WTC11 (cell line): ENCODE measurements around the gene TPBGL. TPM values are rescaled to one million over a fixed set of nuclear protein-coding genes. Genes with fewer than 3 reads are reported as not detected.

Experiments
- ATAC-seq: fragments of 200-7000 bp; cut with Tn5 transposase; 2 replicates; pipeline ENCODE4 v1.10.0; 2021; ENCODE audit warnings: mild to moderate bottlenecking, moderate library complexity
- CTCF ChIA-PET: fragments of 300-600 bp; sonication (Branson Sonifier 250); formaldehyde crosslinking; loops from one replicate; lab custom pipeline; 2021; ENCODE audit warnings: antibody characterized with exemption; lab: Charles Lee
- POLR2A ChIA-PET: fragments of 350-600 bp; sonication (Branson Sonifier 250); formaldehyde crosslinking; loops from one replicate; lab custom pipeline; 2021; ENCODE audit warnings: antibody characterized with exemption; lab: Charles Lee
- DNase-seq: peaks from one replicate; pipeline ENCODE4 v3.0.0; 2021; ENCODE audit warnings: low spot score
- H3K27ac Mint-ChIP-seq: 2 replicates; pipeline ENCODE4 v1.8.0; 2021; ENCODE audit warnings: mixed read lengths
- H3K27me3 Mint-ChIP-seq: 2 replicates; pipeline ENCODE4 v1.8.0; 2021; ENCODE audit warnings: low read depth, mild to moderate bottlenecking, moderate library complexity, mixed read lengths
- H3K36me3 Mint-ChIP-seq: 2 replicates; pipeline ENCODE4 v1.8.0; 2021; ENCODE audit warnings: mixed read lengths
- H3K4me1 Mint-ChIP-seq: 2 replicates; pipeline ENCODE4 v1.8.0; 2022; ENCODE audit warnings: mixed read lengths
- H3K4me3 Mint-ChIP-seq: 2 replicates; pipeline ENCODE4 v1.8.0; 2021; ENCODE audit warnings: mild to moderate bottlenecking, moderate library complexity, mixed read lengths
- H3K9me3 Mint-ChIP-seq: 2 replicates; pipeline ENCODE4 v1.8.0; 2021; ENCODE audit warnings: mixed read lengths
- CDX4 ChIP-seq: fragments of 250-450 bp; sonication (Bioruptor Pico); IDR thresholded peaks from 2 replicates; pipeline ENCODE4 v1.9.0; 2021; ENCODE audit warnings: moderate library complexity, mild to moderate bottlenecking, inconsistent platforms, borderline replicate concordance
- CTCF ChIP-seq: fragments of 200-600 bp; IDR thresholded peaks from 2 replicates; pipeline ENCODE4 v1.8.0; 2022; ENCODE audit warnings: antibody characterized with exemption
- FOXP1 ChIP-seq: sonication (generic); formaldehyde crosslinking; IDR thresholded peaks from 2 replicates; pipeline ENCODE4 v1.8.0; 2022; ENCODE audit warnings: missing genetic modification reagents, mild to moderate bottlenecking, moderate library complexity, borderline replicate concordance
- HMGA2 ChIP-seq: fragments of 250-450 bp; sonication (Bioruptor Pico); IDR thresholded peaks from 2 replicates; pipeline ENCODE4 v1.4.0; 2021; ENCODE audit warnings: mild to moderate bottlenecking, moderate library complexity
- IRF2 ChIP-seq: sonication (generic); formaldehyde crosslinking; IDR thresholded peaks from 2 replicates; pipeline ENCODE4 v1.8.0; 2022; ENCODE audit warnings: low read depth, missing genetic modification reagents, borderline replicate concordance
- MAX ChIP-seq: sonication (generic); formaldehyde crosslinking; IDR thresholded peaks from 2 replicates; pipeline ENCODE4 v1.8.0; 2022; ENCODE audit warnings: mild to moderate bottlenecking, missing genetic modification reagents
- NFE2L1 ChIP-seq: sonication (generic); formaldehyde crosslinking; IDR thresholded peaks from 2 replicates; pipeline ENCODE4 v1.8.1; 2023; ENCODE audit warnings: missing genetic modification reagents
- NR1H2 ChIP-seq: sonication (generic); formaldehyde crosslinking; IDR thresholded peaks from 2 replicates; pipeline ENCODE4 v1.9.0; 2021; ENCODE audit warnings: mild to moderate bottlenecking, moderate library complexity, missing genetic modification reagents
- SMAD3 ChIP-seq: sonication (generic); formaldehyde crosslinking; IDR thresholded peaks from 2 replicates; pipeline ENCODE4 v1.8.0; 2022; ENCODE audit warnings: missing genetic modification reagents, mild to moderate bottlenecking, borderline replicate concordance
- SP1 ChIP-seq: sonication (generic); formaldehyde crosslinking; conservative IDR thresholded peaks from 2 replicates; pipeline ENCODE4 v1.8.1; 2022; ENCODE audit warnings: missing genetic modification reagents
- TP53 ChIP-seq: sonication (generic); formaldehyde crosslinking; IDR thresholded peaks from 2 replicates; pipeline ENCODE4 v1.8.1; 2023; ENCODE audit warnings: mild to moderate bottlenecking, missing genetic modification reagents
- ZBTB21 ChIP-seq: sonication (generic); formaldehyde crosslinking; IDR thresholded peaks from 2 replicates; pipeline ENCODE4 v1.8.1; 2023; ENCODE audit warnings: mild to moderate bottlenecking, missing genetic modification reagents, borderline replicate concordance
- ZNF232 ChIP-seq: sonication (generic); formaldehyde crosslinking; IDR thresholded peaks from 2 replicates; pipeline ENCODE4 v1.8.0; 2022; ENCODE audit warnings: mild to moderate bottlenecking, missing genetic modification reagents
- ZNF416 ChIP-seq: fragments of 250-450 bp; sonication (Bioruptor Pico); IDR thresholded peaks from 2 replicates; pipeline ENCODE4 v1.9.0; 2021; ENCODE audit warnings: mild to moderate bottlenecking, inconsistent platforms
- ZNF512 ChIP-seq: sonication (generic); formaldehyde crosslinking; IDR thresholded peaks from 2 replicates; pipeline ENCODE4 v1.8.1; 2022; ENCODE audit warnings: missing genetic modification reagents, borderline replicate concordance
- total RNA-seq: library from RNA; stranded (reverse); gene quantifications from 3 replicates; pipeline ENCODE4 v1.2.3, GENCODE V29; 2021
- TF ChIP-seq, protein P1 (sequence below): sonication (generic); formaldehyde crosslinking; IDR thresholded peaks from 2 replicates; pipeline ENCODE4 v1.8.0; 2022; ENCODE audit warnings: missing genetic modification reagents
- TF ChIP-seq, protein P2 (sequence below): sonication (generic); formaldehyde crosslinking; conservative IDR thresholded peaks from 2 replicates; pipeline ENCODE4 v1.8.1; 2023; ENCODE audit warnings: mild to moderate bottlenecking, low read depth, missing genetic modification reagents, moderate library complexity
- TF ChIP-seq, protein P3 (sequence below): sonication (generic); formaldehyde crosslinking; IDR thresholded peaks from 2 replicates; pipeline ENCODE4 v1.8.0; 2022; ENCODE audit warnings: mild to moderate bottlenecking, missing genetic modification reagents
- TF ChIP-seq, protein P4 (sequence below): sonication (generic); formaldehyde crosslinking; IDR thresholded peaks from 2 replicates; pipeline ENCODE4 v1.8.0; 2022; ENCODE audit warnings: mild to moderate bottlenecking, missing genetic modification reagents

The TPBGL gene
- total RNA-seq, 1 experiment from 2014 or later, result 0.37 TPM

DNA sequence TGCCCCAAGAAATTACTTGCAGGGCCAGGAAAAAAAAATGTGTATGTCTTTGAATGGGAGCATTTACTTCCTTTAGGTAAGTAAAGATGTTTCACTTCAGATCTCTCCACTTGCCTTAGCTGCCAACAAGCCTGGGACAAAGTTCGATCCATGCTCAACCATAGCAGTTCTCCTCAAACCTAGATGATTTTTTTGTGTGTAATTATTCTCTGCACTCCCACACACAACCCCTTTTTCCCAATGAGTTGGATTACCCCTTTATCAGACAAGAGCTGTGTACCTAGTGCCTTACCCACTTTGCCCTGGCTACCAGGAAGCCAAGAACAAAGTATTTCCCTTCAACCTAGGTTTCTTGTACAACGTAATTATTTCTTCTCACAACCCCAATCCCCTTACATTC is 35.6 kb downstream of the TPBGL start:
- CTCF ChIA-PET, result interaction anchor here (0.8 to 2.2 kb wide), 10 partner anchors 13 to 256 kb away, joined by 3 to 14 read pairs (median 3); no protein-coding TSS in a partner anchor
- Mint-ChIP-seq H3K27ac (peak overlapping the region; percentile 90), H3K36me3 (peaks cover 45% of the 10 kb centered on the region), H3K4me1 (peaks cover 32% of the 10 kb centered on the region), H3K4me3 (no peak overlapping the region), H3K27me3 (no peaks in the 10 kb centered on the region), H3K9me3 (no peaks in the 10 kb centered on the region)
- DNase-seq, result no peak
- ATAC-seq, result no peak
- POLR2A ChIA-PET, result interaction anchor here (0.8 kb wide), 1 partner anchor 28 kb away, joined by 3 read pairs; no protein-coding TSS in a partner anchor
- no peak for TF ChIP-seq ZNF512 (CRISPR knock-in tag)
- TF ChIP-seq IRF2 (CRISPR knock-in tag), result no peak
- TF ChIP-seq ZBTB21 (CRISPR knock-in tag), result no peak
- TF ChIP-seq CDX4 (CRISPR knock-in tag), result no peak
- no peak for TF ChIP-seq FOXP1
- no peak for TF ChIP-seq NFE2L1 (CRISPR knock-in tag)
- TF ChIP-seq HMGA2 (CRISPR knock-in tag), result no peak
- TF ChIP-seq SP1, result no peak

DNA sequence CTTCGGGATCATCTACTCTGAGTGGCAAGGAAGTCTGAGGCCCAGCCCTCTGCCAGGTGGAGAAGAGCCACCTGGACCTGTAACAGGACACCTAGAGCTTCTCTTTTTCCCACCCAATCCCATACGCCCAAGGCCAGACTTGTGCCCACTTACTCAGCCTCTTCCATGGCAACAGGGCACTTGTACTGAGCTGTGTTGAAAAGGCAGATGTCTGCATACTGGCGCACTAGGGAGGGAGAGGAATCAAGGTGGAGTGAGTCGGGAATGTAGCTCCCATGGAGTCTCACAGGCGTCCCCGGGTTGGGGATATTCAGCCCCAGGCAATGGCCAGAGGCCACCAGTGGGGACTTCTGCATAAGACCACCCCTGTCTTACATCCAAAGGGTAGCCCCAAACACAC is 36.1 kb downstream of the TPBGL start:
- no peak overlapping the region for H3K4me3 Mint-ChIP-seq
- TF ChIP-seq SMAD3 (CRISPR knock-in tag) (no peak), ZNF512 (CRISPR knock-in tag) (no peak), MAX (no peak), NR1H2 (CRISPR knock-in tag) (no peak), ZNF416 (CRISPR knock-in tag) (no peak), CTCF (no peak), ZNF232 (no peak), TP53 (CRISPR knock-in tag) (no peak)
- TF ChIP-seq, protein P1, sequence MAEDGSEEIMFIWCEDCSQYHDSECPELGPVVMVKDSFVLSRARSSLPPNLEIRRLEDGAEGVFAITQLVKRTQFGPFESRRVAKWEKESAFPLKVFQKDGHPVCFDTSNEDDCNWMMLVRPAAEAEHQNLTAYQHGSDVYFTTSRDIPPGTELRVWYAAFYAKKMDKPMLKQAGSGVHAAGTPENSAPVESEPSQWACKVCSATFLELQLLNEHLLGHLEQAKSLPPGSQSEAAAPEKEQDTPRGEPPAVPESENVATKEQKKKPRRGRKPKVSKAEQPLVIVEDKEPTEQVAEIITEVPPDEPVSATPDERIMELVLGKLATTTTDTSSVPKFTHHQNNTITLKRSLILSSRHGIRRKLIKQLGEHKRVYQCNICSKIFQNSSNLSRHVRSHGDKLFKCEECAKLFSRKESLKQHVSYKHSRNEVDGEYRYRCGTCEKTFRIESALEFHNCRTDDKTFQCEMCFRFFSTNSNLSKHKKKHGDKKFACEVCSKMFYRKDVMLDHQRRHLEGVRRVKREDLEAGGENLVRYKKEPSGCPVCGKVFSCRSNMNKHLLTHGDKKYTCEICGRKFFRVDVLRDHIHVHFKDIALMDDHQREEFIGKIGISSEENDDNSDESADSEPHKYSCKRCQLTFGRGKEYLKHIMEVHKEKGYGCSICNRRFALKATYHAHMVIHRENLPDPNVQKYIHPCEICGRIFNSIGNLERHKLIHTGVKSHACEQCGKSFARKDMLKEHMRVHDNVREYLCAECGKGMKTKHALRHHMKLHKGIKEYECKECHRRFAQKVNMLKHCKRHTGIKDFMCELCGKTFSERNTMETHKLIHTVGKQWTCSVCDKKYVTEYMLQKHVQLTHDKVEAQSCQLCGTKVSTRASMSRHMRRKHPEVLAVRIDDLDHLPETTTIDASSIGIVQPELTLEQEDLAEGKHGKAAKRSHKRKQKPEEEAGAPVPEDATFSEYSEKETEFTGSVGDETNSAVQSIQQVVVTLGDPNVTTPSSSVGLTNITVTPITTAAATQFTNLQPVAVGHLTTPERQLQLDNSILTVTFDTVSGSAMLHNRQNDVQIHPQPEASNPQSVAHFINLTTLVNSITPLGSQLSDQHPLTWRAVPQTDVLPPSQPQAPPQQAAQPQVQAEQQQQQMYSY (CRISPR knock-in tag), result no peak
- TF ChIP-seq, protein P2, sequence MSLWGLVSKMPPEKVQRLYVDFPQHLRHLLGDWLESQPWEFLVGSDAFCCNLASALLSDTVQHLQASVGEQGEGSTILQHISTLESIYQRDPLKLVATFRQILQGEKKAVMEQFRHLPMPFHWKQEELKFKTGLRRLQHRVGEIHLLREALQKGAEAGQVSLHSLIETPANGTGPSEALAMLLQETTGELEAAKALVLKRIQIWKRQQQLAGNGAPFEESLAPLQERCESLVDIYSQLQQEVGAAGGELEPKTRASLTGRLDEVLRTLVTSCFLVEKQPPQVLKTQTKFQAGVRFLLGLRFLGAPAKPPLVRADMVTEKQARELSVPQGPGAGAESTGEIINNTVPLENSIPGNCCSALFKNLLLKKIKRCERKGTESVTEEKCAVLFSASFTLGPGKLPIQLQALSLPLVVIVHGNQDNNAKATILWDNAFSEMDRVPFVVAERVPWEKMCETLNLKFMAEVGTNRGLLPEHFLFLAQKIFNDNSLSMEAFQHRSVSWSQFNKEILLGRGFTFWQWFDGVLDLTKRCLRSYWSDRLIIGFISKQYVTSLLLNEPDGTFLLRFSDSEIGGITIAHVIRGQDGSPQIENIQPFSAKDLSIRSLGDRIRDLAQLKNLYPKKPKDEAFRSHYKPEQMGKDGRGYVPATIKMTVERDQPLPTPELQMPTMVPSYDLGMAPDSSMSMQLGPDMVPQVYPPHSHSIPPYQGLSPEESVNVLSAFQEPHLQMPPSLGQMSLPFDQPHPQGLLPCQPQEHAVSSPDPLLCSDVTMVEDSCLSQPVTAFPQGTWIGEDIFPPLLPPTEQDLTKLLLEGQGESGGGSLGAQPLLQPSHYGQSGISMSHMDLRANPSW (CRISPR knock-in tag), result no peak
- TF ChIP-seq, protein P3, sequence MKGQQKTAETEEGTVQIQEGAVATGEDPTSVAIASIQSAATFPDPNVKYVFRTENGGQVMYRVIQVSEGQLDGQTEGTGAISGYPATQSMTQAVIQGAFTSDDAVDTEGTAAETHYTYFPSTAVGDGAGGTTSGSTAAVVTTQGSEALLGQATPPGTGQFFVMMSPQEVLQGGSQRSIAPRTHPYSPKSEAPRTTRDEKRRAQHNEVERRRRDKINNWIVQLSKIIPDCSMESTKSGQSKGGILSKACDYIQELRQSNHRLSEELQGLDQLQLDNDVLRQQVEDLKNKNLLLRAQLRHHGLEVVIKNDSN (CRISPR knock-in tag), result no peak
- TF ChIP-seq, protein P4, sequence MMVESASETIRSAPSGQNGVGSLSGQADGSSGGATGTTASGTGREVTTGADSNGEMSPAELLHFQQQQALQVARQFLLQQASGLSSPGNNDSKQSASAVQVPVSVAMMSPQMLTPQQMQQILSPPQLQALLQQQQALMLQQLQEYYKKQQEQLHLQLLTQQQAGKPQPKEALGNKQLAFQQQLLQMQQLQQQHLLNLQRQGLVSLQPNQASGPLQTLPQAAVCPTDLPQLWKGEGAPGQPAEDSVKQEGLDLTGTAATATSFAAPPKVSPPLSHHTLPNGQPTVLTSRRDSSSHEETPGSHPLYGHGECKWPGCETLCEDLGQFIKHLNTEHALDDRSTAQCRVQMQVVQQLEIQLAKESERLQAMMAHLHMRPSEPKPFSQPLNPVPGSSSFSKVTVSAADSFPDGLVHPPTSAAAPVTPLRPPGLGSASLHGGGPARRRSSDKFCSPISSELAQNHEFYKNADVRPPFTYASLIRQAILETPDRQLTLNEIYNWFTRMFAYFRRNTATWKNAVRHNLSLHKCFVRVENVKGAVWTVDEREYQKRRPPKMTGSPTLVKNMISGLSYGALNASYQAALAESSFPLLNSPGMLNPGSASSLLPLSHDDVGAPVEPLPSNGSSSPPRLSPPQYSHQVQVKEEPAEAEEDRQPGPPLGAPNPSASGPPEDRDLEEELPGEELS, result no peak

More for the DNA sequence above, 36.1 kb downstream of the TPBGL start:
- Mint-ChIP-seq H3K27me3 (no peaks in the 10 kb centered on the region), H3K27ac (peak overlapping the region; percentile 87), H3K36me3 (peaks cover 43% of the 10 kb centered on the region), H3K4me1 (peaks cover 32% of the 10 kb centered on the region), H3K9me3 (no peaks in the 10 kb centered on the region)
- ATAC-seq (no peak; the same call in 1 of the 2 replicates), DNase-seq (no peak)
- POLR2A ChIA-PET, result no interaction called here
- CTCF ChIA-PET, result interaction anchor here (0.8 to 2.2 kb wide), 9 partner anchors 13 to 255 kb away, joined by 3 to 14 read pairs (median 3); no protein-coding TSS in a partner anchor
